Kidney tubule cell (primary cell): ENCODE results near the gene SCUBE2.

Experiments
- DNase-seq: peaks from one replicate; pipeline ENCODE4 v3.0.0-alpha.2; 2018; ENCODE audit warnings: low spot score

The SCUBE2 gene

GRCh38 chr11:9074338-9075029, 16.9 kb downstream of the SCUBE2 start:
- no peak for DNase-seq

GRCh38 chr11:9073466-9074225, 17.8 kb downstream of the SCUBE2 start:
- no peak for DNase-seq

- no peak for DNase-seq
Observed at GRCh38 chr11:9072626-9073176, 18.7 kb downstream of the SCUBE2 start.

GRCh38 chr11:9071692-9072091, 19.7 kb downstream of the SCUBE2 start:
- DNase-seq = no peak

- no peak for DNase-seq
Observed at GRCh38 chr11:9070749-9071491, 20.5 kb downstream of the SCUBE2 start.

- DNase-seq = peak; percentile 9
Observed at GRCh38 chr11:9069862-9070470, 21.4 kb downstream of the SCUBE2 start.

- DNase-seq = no peak
Observed at GRCh38 chr11:9069256-9069655, 22.1 kb downstream of the SCUBE2 start.

- DNase-seq = no peak
Observed at GRCh38 chr11:9066433-9066925, 24.9 kb downstream of the SCUBE2 start.

- no peak for DNase-seq
Observed at GRCh38 chr11:9065607-9066432, 25.6 kb downstream of the SCUBE2 start.

GRCh38 chr11:9061807-9062206, 29.6 kb downstream of the SCUBE2 start:
- DNase-seq = no peak

- DNase-seq = no peak
Observed at GRCh38 chr11:9060700-9061111, 30.7 kb downstream of the SCUBE2 start.

GRCh38 chr11:9059406-9059805, 32.0 kb downstream of the SCUBE2 start:
- no peak for DNase-seq

GRCh38 chr11:9057888-9058287, 33.5 kb downstream of the SCUBE2 start:
- DNase-seq = no peak

- no peak for DNase-seq
Observed at GRCh38 chr11:9057007-9057406, 34.4 kb downstream of the SCUBE2 start.

GRCh38 chr11:9056467-9056866, 34.9 kb downstream of the SCUBE2 start:
- no peak for DNase-seq

- DNase-seq = peak; percentile 94
Observed at GRCh38 chr11:9053316-9054035, 37.9 kb downstream of the SCUBE2 start.

- peak; percentile 47 for DNase-seq
Observed at GRCh38 chr11:9052316-9052715, 39.1 kb downstream of the SCUBE2 start.

- no peak for DNase-seq
Observed at GRCh38 chr11:9049959-9050358, 41.4 kb downstream of the SCUBE2 start.

- DNase-seq = no peak
Observed at GRCh38 chr11:9047964-9048523, 43.4 kb downstream of the SCUBE2 start.

GRCh38 chr11:9046481-9046880, 44.9 kb downstream of the SCUBE2 start:
- no peak for DNase-seq
